ENCODE results near the gene XYLT1.
"Not testable (repeated sequence)": the region's sequence is repeated elsewhere in the genome, so short reads cannot be mapped to it uniquely, and the experiment has no call there.

Gene XYLT1

GRCh38 chr16:17307504-17307903, 163.3 kb downstream of the XYLT1 start:
- Histone ChIP-seq H2AK5ac (ENCODE audit: low read length) (no peak overlapping the region), H3K79me1 (ENCODE audit: low read length) (peaks cover 1% of the 10 kb centered on the region), H2BK15ac (replicated peaks; ENCODE audit: low read depth) (no peak overlapping the region), H3K4me2 (ENCODE audit: low read length) (no peak overlapping the region), H3K79me2 (ENCODE audit: control insufficient read depth, insufficient read depth, low read length) (no peaks in the 10 kb centered on the region), H4K8ac (ENCODE audit: low read depth, low read length) (no peak overlapping the region), H3K9ac (ENCODE audit: low read length) (no peak overlapping the region), H2BK5ac (ENCODE audit: low read length) (no peak overlapping the region), H3K4me1 (ENCODE audit: control insufficient read depth, low read depth, low read length) (no peaks in the 10 kb centered on the region), H3K18ac (ENCODE audit: low read length) (no peak overlapping the region), H2BK120ac (ENCODE audit: low read depth, low read length) (no peak overlapping the region), H3K36me3 (ENCODE audit: control insufficient read depth, insufficient read depth, low read length) (no peaks in the 10 kb centered on the region), H4K5ac (ENCODE audit: low read length) (no peak overlapping the region), H3K4me3 (ENCODE audit: low read length) (no peak overlapping the region), H3K4ac (ENCODE audit: low read depth, low read length) (no peak overlapping the region), H3K56ac (ENCODE audit: low read length) (no peak overlapping the region), H3K23ac (ENCODE audit: low read length) (no peak overlapping the region), H3K27ac (ENCODE audit: low read depth, low read length) (no peak overlapping the region), H3K27me3 (ENCODE audit: insufficient read depth, low read length, poor library complexity) (no peaks in the 10 kb centered on the region)
- no peak for DNase-seq
- whole genome bisulfite sequencing (ENCODE audit: extremely low coverage, insufficient coverage, low lambda C conversion rate): no CpG with 5 or more reads among the region's 1 CpG

DNA sequence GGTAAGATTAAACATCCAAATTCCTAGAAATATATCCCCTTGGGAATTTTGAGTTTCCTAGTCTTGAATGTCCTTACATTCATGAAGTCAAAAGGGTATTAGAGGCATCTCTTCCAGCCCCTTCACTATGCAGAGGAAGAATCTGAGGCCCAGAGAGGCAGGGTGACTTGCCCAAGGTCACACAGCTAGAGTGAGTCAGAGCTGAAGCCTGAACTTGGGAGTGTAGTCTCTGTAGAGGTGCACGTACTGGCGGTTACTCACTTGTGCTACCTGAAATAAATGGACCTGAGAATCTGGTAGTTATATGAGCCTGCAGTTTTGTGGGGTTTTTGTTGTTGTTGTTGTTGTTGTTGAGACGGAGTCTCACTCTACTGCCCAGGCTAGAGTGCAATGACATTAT, 164.0 kb downstream of the XYLT1 start:
- DNase-seq: no peak
- Histone ChIP-seq H3K27ac (ENCODE audit: low read depth, low read length) (no peak overlapping the region), H3K4ac (ENCODE audit: low read depth, low read length) (no peak overlapping the region), H4K8ac (ENCODE audit: low read depth, low read length) (no peak overlapping the region), H3K18ac (ENCODE audit: low read length) (no peak overlapping the region), H2BK120ac (ENCODE audit: low read depth, low read length) (no peak overlapping the region), H3K23ac (ENCODE audit: low read length) (no peak overlapping the region), H3K79me2 (ENCODE audit: control insufficient read depth, insufficient read depth, low read length) (no peaks in the 10 kb centered on the region), H4K5ac (ENCODE audit: low read length) (no peak overlapping the region), H3K9ac (ENCODE audit: low read length) (no peak overlapping the region), H3K4me1 (ENCODE audit: control insufficient read depth, low read depth, low read length) (no peaks in the 10 kb centered on the region), H2AK5ac (ENCODE audit: low read length) (no peak overlapping the region), H3K27me3 (ENCODE audit: insufficient read depth, low read length, poor library complexity) (no peaks in the 10 kb centered on the region), H2BK15ac (replicated peaks; ENCODE audit: low read depth) (no peak overlapping the region), H3K4me2 (ENCODE audit: low read length) (no peak overlapping the region), H3K56ac (ENCODE audit: low read length) (no peak overlapping the region), H3K4me3 (ENCODE audit: low read length) (no peak overlapping the region), H2BK5ac (ENCODE audit: low read length) (no peak overlapping the region), H3K79me1 (ENCODE audit: low read length) (peaks cover 1% of the 10 kb centered on the region), H3K36me3 (ENCODE audit: control insufficient read depth, insufficient read depth, low read length) (no peaks in the 10 kb centered on the region)
- WGBS (ENCODE audit: extremely low coverage, insufficient coverage, low lambda C conversion rate): no CpG with 5 or more reads among the region's 3 CpGs

- H3K18ac ChIP-seq (ENCODE audit: low read length); H4K8ac ChIP-seq (ENCODE audit: low read depth, low read length); H2AK5ac ChIP-seq (ENCODE audit: low read length); H2BK120ac ChIP-seq (ENCODE audit: low read depth, low read length); H4K5ac ChIP-seq (ENCODE audit: low read length); H3K27me3 ChIP-seq (ENCODE audit: insufficient read depth, low read length, poor library complexity); H3K4me1 ChIP-seq (ENCODE audit: control insufficient read depth, low read depth, low read length); H3K56ac ChIP-seq (ENCODE audit: low read length); H2BK15ac ChIP-seq (replicated peaks; ENCODE audit: low read depth); H3K4me2 ChIP-seq (ENCODE audit: low read length); H3K27ac ChIP-seq (ENCODE audit: low read depth, low read length); H3K4ac ChIP-seq (ENCODE audit: low read depth, low read length); H3K4me3 ChIP-seq (ENCODE audit: low read length); H3K79me2 ChIP-seq (ENCODE audit: control insufficient read depth, insufficient read depth, low read length); DNase-seq; H3K79me1 ChIP-seq (ENCODE audit: low read length); H2BK5ac ChIP-seq (ENCODE audit: low read length); H3K23ac ChIP-seq (ENCODE audit: low read length); H3K36me3 ChIP-seq (ENCODE audit: control insufficient read depth, insufficient read depth, low read length); H3K9ac ChIP-seq (ENCODE audit: low read length): not testable (repeated sequence)
- WGBS (ENCODE audit: extremely low coverage, insufficient coverage, low lambda C conversion rate): no CpG with 5 or more reads among the region's 9 CpGs
These were observed 164.5 kb downstream of the XYLT1 start for GRCh38 chr16:17306211-17306610.

DNA sequence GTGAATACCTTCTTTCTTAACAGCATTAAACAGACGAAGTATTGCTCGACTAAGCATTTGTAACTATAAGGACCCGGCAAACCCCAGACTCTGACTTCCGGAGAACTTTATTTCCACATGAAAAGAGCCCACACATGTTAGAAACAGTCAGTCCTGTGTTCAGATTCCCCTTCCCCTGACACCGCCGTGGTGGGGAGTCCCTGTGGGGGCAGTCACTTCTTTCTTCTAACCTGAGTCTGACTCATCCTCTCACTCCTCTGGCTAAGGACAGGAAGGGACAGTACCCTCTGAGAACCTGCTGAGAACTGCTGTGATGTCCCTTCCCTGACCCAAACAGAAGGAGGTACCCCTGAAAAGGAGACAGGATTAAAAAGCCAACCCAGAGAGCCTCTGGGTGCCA, 165.1 kb downstream of the XYLT1 start:
- H3K36me3 ChIP-seq (ENCODE audit: control insufficient read depth, insufficient read depth, low read length): no peaks in the 10 kb centered on the region
- H3K18ac ChIP-seq (ENCODE audit: low read length): no peak overlapping the region
- no peak overlapping the region for H3K4me3 ChIP-seq (ENCODE audit: low read length)
- no peak overlapping the region for H3K4me2 ChIP-seq (ENCODE audit: low read length)
- H4K5ac ChIP-seq (ENCODE audit: low read length): no peak overlapping the region
- H4K8ac ChIP-seq (ENCODE audit: low read depth, low read length): no peak overlapping the region
- no peak overlapping the region for H3K56ac ChIP-seq (ENCODE audit: low read length)
- no peak for DNase-seq
- no peak overlapping the region for H3K9ac ChIP-seq (ENCODE audit: low read length)
- H3K79me2 ChIP-seq (ENCODE audit: control insufficient read depth, insufficient read depth, low read length): no peaks in the 10 kb centered on the region
- no peak overlapping the region for H3K4ac ChIP-seq (ENCODE audit: low read depth, low read length)
- H2BK120ac ChIP-seq (ENCODE audit: low read depth, low read length): no peak overlapping the region
- H3K27me3 ChIP-seq (ENCODE audit: insufficient read depth, low read length, poor library complexity): no peaks in the 10 kb centered on the region
- no peak overlapping the region for H3K27ac ChIP-seq (ENCODE audit: low read depth, low read length)
- no peak overlapping the region for H3K23ac ChIP-seq (ENCODE audit: low read length)
- H3K79me1 ChIP-seq (ENCODE audit: low read length): peaks cover 1% of the 10 kb centered on the region
- no CpG with 5 or more reads among the region's 6 CpGs for WGBS (ENCODE audit: extremely low coverage, insufficient coverage, low lambda C conversion rate)
- no peak overlapping the region for H2BK5ac ChIP-seq (ENCODE audit: low read length)
- no peak overlapping the region for H2BK15ac ChIP-seq (replicated peaks; ENCODE audit: low read depth)
- H2AK5ac ChIP-seq (ENCODE audit: low read length): no peak overlapping the region
- no peaks in the 10 kb centered on the region for H3K4me1 ChIP-seq (ENCODE audit: control insufficient read depth, low read depth, low read length)

DNA sequence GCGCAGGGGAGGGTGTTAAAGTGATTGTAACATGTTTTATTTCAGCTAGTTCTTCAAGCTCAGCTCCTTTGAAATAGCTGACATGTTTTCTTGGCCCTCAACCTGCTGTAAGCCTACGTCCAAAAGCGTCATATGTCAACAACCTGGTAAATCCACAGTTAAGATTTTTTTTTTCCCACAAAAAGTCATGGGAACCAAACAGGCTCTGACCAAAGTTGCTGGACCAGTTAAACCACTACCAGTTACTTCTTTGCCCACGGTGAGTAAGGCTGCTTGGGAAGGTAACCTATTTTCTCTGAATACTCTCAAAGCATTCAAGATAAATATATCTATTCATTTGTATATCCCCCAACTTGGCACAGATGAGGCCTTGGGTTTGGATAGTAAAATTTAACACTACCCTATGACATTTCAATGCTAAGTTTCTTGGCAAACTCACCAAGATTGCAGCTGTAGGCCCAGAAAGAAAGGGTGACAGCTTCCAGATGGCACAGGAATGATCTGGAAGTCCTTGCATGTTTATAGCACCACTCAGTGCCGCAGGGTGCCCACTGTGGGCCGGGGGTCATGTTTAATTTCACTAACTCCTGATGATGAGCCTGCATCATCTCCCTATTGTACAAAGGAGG, 166.2 kb downstream of the XYLT1 start:
- no peak overlapping the region for H3K4ac ChIP-seq (ENCODE audit: low read depth, low read length)
- H4K8ac ChIP-seq (ENCODE audit: low read depth, low read length): no peak overlapping the region
- H4K5ac ChIP-seq (ENCODE audit: low read length): no peak overlapping the region
- no peak overlapping the region for H3K27ac ChIP-seq (ENCODE audit: low read depth, low read length)
- no peak overlapping the region for H3K4me2 ChIP-seq (ENCODE audit: low read length)
- no peak overlapping the region for H3K56ac ChIP-seq (ENCODE audit: low read length)
- no peak overlapping the region for H3K4me3 ChIP-seq (ENCODE audit: low read length)
- peaks cover 1% of the 10 kb centered on the region for H3K4me1 ChIP-seq (ENCODE audit: control insufficient read depth, low read depth, low read length)
- no peak for DNase-seq
- H3K23ac ChIP-seq (ENCODE audit: low read length): no peak overlapping the region
- H2BK5ac ChIP-seq (ENCODE audit: low read length): no peak overlapping the region
- no peaks in the 10 kb centered on the region for H3K36me3 ChIP-seq (ENCODE audit: control insufficient read depth, insufficient read depth, low read length)
- H2BK120ac ChIP-seq (ENCODE audit: low read depth, low read length): no peak overlapping the region
- peaks cover under 1% of the 10 kb centered on the region for H3K79me1 ChIP-seq (ENCODE audit: low read length)
- no peak overlapping the region for H3K9ac ChIP-seq (ENCODE audit: low read length)
- WGBS (ENCODE audit: extremely low coverage, insufficient coverage, low lambda C conversion rate): no CpG with 5 or more reads among the region's 6 CpGs
- H3K27me3 ChIP-seq (ENCODE audit: insufficient read depth, low read length, poor library complexity): no peaks in the 10 kb centered on the region
- no peak overlapping the region for H3K18ac ChIP-seq (ENCODE audit: low read length)
- H2BK15ac ChIP-seq (replicated peaks; ENCODE audit: low read depth): no peak overlapping the region
- no peak overlapping the region for H2AK5ac ChIP-seq (ENCODE audit: low read length)
- H3K79me2 ChIP-seq (ENCODE audit: control insufficient read depth, insufficient read depth, low read length): no peaks in the 10 kb centered on the region

DNA sequence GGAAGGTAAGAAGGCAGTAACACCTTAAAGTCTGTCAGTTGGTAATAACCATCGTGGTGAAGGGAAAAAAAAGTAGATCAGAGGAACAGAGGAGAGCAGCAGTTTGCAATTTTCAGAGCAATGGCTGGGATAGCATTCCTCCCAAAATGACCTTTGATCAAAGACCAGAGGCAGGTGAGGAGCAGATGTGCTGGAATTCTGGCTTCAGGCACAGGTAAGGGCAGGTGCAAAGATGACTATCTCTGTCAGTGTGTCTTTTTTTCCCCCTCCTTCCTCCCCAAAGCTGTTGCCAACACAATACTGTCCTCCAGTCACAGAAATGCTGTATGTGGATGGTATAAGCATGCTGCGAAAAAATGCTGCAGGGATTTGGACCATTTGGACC, 166.7 kb downstream of the XYLT1 start:
- Histone ChIP-seq H3K4me2 (ENCODE audit: low read length) (no peak overlapping the region), H4K8ac (ENCODE audit: low read depth, low read length) (no peak overlapping the region), H2AK5ac (ENCODE audit: low read length) (no peak overlapping the region), H3K79me2 (ENCODE audit: control insufficient read depth, insufficient read depth, low read length) (no peaks in the 10 kb centered on the region), H3K4me3 (ENCODE audit: low read length) (no peak overlapping the region), H3K18ac (ENCODE audit: low read length) (no peak overlapping the region), H4K5ac (ENCODE audit: low read length) (no peak overlapping the region), H3K56ac (ENCODE audit: low read length) (no peak overlapping the region), H3K27ac (ENCODE audit: low read depth, low read length) (no peak overlapping the region), H2BK120ac (ENCODE audit: low read depth, low read length) (no peak overlapping the region), H3K79me1 (ENCODE audit: low read length) (no peaks in the 10 kb centered on the region), H3K4ac (ENCODE audit: low read depth, low read length) (no peak overlapping the region), H3K4me1 (ENCODE audit: control insufficient read depth, low read depth, low read length) (peaks cover 3% of the 10 kb centered on the region), H2BK5ac (ENCODE audit: low read length) (no peak overlapping the region), H3K23ac (ENCODE audit: low read length) (no peak overlapping the region), H3K27me3 (ENCODE audit: insufficient read depth, low read length, poor library complexity) (no peaks in the 10 kb centered on the region), H2BK15ac (replicated peaks; ENCODE audit: low read depth) (no peak overlapping the region), H3K36me3 (ENCODE audit: control insufficient read depth, insufficient read depth, low read length) (no peaks in the 10 kb centered on the region), H3K9ac (ENCODE audit: low read length) (no peak overlapping the region)
- no peak for DNase-seq
- WGBS (ENCODE audit: extremely low coverage, insufficient coverage, low lambda C conversion rate): no CpG with 5 or more reads among the region's 2 CpGs
